A549 treated with ZK216348 at 1 μM for 4 hours (cell line): ENCODE measurements around the gene TSPY1. TPM values are rescaled to one million over a fixed set of nuclear protein-coding genes. Genes with fewer than 3 reads are reported as not detected.

Source experiments
- total RNA-seq: library from RNA; stranded (reverse); fragments of 200-300 nt; extraction: Qiagen RNA extraction; gene quantifications from 5 replicates; pipeline ENCODE4 v1.2.3, GENCODE V29; 2022; ENCODE audit warnings: low read depth

The TSPY1 gene
- total RNA-seq = not detected in 5 replicates

GRCh38 chrY:9466655-9467054 is at the start of gene TSPY1:
Gene TSPY1 (plus strand): TSS chrY:9466955. CDS start chrY:9467001, 46 bp downstream.

GRCh38 chrY:9486967-9487366 is 20.2 kb downstream of the TSPY1 start, which contains the start of gene TSPY9:
Gene TSPY9 (plus strand): TSS chrY:9487267. CDS start chrY:9487313, 46 bp downstream.

Other genes with a start within 250 kb of the TSPY1 start
- gene TSPY4, start 129.5 kb upstream of the TSPY1 start, total RNA-seq = not detected in 5 replicates
- not detected in 5 replicates for gene TSPY8, start 109.2 kb upstream of the TSPY1 start, total RNA-seq
- not detected in 5 replicates for gene TSPY3, start 68.5 kb upstream of the TSPY1 start, total RNA-seq
- gene TSPY9, start 20.3 kb downstream of the TSPY1 start, total RNA-seq = not detected in 5 replicates
- gene TSPY10, start 60.9 kb downstream of the TSPY1 start, total RNA-seq = not detected in 5 replicates